ENCODE measurements around the gene MTO1.
"Not testable (repeated sequence)": the region's sequence is repeated elsewhere in the genome, so short reads cannot be mapped to it uniquely, and the experiment has no call there.

Gene MTO1

DNA sequence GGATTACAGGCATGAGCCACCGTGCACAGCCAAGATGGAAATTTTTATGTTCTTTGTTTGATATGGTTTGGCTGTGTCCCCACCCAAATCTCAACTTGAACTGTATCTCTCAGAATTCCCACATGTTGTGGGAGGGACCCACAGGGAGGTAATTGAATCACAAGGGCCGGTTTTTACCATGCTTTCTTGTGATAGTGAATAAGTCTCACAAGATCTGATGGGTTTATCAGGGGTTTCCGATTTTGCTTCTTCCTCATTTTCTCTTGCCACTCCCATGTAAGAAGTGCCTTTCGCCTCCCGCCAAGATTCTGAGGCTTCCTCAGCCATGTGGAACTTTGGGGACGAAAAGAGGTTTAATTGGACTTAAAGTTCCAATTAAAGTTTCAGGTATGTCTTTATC is 44.7 kb downstream of the MTO1 start:
- TF ChIP-seq POLR2AphosphoS5 (IDR thresholded peaks at IDR 0.05; ENCODE audit: low read depth, low read length) = no peak
- TF ChIP-seq TAF1 (IDR thresholded peaks at IDR 0.05; ENCODE audit: borderline replicate concordance, low read depth, low read length) = no peak
- TF ChIP-seq POLR2A (IDR thresholded peaks at IDR 0.05; ENCODE audit: low read depth, low read length) = no peak
- no peak for FAIRE-seq
- DNase-seq (ENCODE audit: insufficient read length) = no peak

DNA sequence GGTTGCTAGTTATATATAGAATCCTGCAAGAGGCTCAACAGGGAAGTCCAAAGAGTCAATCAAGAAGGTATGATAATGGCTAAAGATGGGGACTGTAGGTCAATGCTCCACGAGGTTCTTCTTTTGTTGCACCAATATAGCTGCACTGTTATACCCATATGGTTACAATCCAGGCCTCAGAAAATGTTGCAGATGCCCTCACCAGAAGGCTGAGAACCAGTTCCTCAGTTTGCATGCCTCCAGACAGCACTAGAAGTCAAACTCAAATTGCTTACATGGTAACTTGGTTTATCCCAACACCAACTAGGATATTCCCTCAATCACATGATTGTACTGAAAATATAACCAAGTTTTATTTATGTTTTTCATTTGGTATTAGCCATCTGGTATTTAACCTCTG is 47.2 kb downstream of the MTO1 start:
- TF ChIP-seq POLR2A (IDR thresholded peaks at IDR 0.05; ENCODE audit: low read depth, low read length) = no peak
- no peak for TF ChIP-seq POLR2AphosphoS5 (IDR thresholded peaks at IDR 0.05; ENCODE audit: low read depth, low read length)
- TF ChIP-seq TAF1 (IDR thresholded peaks at IDR 0.05; ENCODE audit: borderline replicate concordance, low read depth, low read length) = no peak
- FAIRE-seq = no peak
- DNase-seq (ENCODE audit: insufficient read length) = no peak

GRCh38 chr6:73509851-73510250 is 48.3 kb downstream of the MTO1 start:
- TF ChIP-seq TAF1 (IDR thresholded peaks at IDR 0.05; ENCODE audit: borderline replicate concordance, low read depth, low read length) (no peak), POLR2A (IDR thresholded peaks at IDR 0.05; ENCODE audit: low read depth, low read length) (no peak), POLR2AphosphoS5 (IDR thresholded peaks at IDR 0.05; ENCODE audit: low read depth, low read length) (no peak)
- no peak for DNase-seq (ENCODE audit: insufficient read length)
- FAIRE-seq = no peak

DNA sequence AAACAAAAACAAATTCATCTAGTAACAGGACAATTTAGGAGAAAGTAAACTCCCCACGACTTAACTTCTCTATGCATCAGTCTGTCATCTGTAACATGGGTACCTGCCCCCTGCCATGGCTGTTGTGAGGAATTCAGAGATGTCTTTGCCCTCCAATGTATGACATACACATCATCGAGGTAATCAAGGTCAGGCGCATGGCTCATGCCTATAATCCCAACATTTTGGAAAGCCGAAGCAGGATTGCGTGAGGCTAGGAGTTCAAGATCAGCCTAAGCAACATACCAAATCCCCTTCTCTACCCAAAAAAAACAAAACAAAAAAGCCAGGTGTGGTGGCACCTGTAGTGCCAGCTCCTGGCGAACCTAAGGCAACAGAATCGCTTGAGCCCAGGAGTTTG is 50.3 kb downstream of the MTO1 start:
- no peak for DNase-seq (ENCODE audit: insufficient read length)

GRCh38 chr6:73513496-73513854 is 51.9 kb downstream of the MTO1 start:
- FAIRE-seq = no peak

More for the DNA sequence above, 50.3 kb downstream of the MTO1 start:
- FAIRE-seq = peak; percentile 76
- TF ChIP-seq POLR2AphosphoS5 (IDR thresholded peaks at IDR 0.05; ENCODE audit: low read depth, low read length) (no peak), TAF1 (IDR thresholded peaks at IDR 0.05; ENCODE audit: borderline replicate concordance, low read depth, low read length) (no peak)

GRCh38 chr6:73514746-73515110 is 53.2 kb downstream of the MTO1 start:
- FAIRE-seq = no peak
- TF ChIP-seq TAF1 (IDR thresholded peaks at IDR 0.05; ENCODE audit: borderline replicate concordance, low read depth, low read length) = no peak
- no peak for DNase-seq (ENCODE audit: insufficient read length)

More at GRCh38 chr6:73513496-73513854, 51.9 kb downstream of the MTO1 start:
- TF ChIP-seq POLR2A (IDR thresholded peaks at IDR 0.05; ENCODE audit: low read depth, low read length) = no peak
- no peak for TF ChIP-seq POLR2AphosphoS5 (IDR thresholded peaks at IDR 0.05; ENCODE audit: low read depth, low read length)
- no peak for TF ChIP-seq TAF1 (IDR thresholded peaks at IDR 0.05; ENCODE audit: borderline replicate concordance, low read depth, low read length)
- no peak for DNase-seq (ENCODE audit: insufficient read length)

DNA sequence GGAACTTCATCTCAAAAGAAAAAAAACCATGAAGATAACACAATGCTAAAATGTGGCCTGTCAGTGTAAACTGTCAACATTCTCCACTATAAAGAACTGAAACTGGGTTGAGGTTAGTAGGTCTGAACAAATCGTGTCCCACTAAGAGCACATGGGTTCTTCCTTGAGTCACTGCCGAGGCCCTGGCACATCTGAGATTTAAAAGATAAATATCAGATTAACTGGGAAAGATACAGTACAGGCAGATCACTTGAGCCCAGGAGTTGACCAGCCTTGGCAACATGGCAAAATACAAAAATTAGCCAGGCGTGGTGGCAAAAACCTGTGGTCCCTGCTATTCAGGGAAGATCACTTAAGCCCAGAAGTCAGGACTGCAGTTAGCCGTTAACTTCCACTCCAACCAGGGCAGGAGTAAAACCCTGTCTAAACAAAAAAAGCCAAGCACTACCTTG is 53.7 kb downstream of the MTO1 start:
- FAIRE-seq (peak; percentile 61), DNase-seq (ENCODE audit: insufficient read length) (no peak)
- TF ChIP-seq POLR2AphosphoS5 (IDR thresholded peaks at IDR 0.05; ENCODE audit: low read depth, low read length) (peak; percentile 93), POLR2A (IDR thresholded peaks at IDR 0.05; ENCODE audit: low read depth, low read length) (peak; percentile 84), TAF1 (IDR thresholded peaks at IDR 0.05; ENCODE audit: borderline replicate concordance, low read depth, low read length) (no peak)

- DNase-seq (ENCODE audit: insufficient read length) (no peak), FAIRE-seq (no peak)
- peak; percentile 72 for TF ChIP-seq POLR2A (IDR thresholded peaks at IDR 0.05; ENCODE audit: low read depth, low read length)
- TF ChIP-seq POLR2AphosphoS5 (IDR thresholded peaks at IDR 0.05; ENCODE audit: low read depth, low read length) = peak; percentile 84
- no peak for TF ChIP-seq TAF1 (IDR thresholded peaks at IDR 0.05; ENCODE audit: borderline replicate concordance, low read depth, low read length)
Measured at GRCh38 chr6:73516514-73517489, 55.3 kb downstream of the MTO1 start.

DNA sequence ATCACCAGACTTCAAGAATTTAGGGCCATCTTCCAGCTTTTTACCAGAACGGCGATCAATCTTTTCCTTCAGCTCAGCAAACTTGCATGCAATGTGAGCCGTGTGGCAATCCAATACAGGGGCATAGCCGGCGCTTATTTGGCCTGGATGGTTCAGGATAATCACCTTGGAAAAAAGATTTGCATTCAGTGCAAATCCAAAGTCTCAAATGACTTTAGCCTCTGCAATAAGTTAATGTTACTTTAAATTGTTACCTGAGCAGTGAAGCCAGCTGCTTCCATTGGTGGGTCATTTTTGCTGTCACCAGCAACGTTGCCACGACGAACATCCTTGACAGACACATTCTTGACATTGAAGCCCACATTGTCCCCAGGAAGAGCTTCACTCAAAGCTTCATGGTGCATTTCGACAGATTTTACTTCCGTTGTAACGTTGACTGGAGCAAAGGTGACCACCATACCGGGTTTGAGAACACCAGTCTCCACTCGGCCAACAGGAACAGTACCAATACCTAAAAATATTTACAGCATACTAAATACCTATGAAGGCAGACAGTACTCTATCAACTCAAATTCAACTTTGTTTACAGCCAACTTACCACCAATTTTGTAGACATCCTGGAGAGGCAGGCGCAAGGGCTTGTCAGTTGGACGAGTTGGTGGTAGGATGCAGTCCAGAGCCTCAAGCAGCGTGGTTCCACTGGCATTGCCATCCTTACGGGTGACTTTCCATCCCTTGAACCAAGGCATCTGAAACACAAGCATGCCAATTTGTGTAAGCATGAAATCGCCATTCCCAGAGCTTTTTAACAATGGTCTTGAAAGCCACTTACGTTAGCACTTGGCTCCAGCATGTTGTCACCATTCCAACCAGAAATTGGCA is 56.8 kb downstream of the MTO1 start:
- DNase-seq (ENCODE audit: insufficient read length); FAIRE-seq: not testable (repeated sequence)
- peak; percentile 77 for TF ChIP-seq POLR2AphosphoS5 (IDR thresholded peaks at IDR 0.05; ENCODE audit: low read depth, low read length)

- not testable (repeated sequence) for FAIRE-seq; DNase-seq (ENCODE audit: insufficient read length)
- TF ChIP-seq POLR2AphosphoS5 (IDR thresholded peaks at IDR 0.05; ENCODE audit: low read depth, low read length) = peak; percentile 51
Measured at GRCh38 chr6:73518982-73519881, 57.7 kb downstream of the MTO1 start.

Measured in GM12892 (cell line).